Fibroblast of skin of left biceps (primary cell): Measurements from ENCODE around the gene BCDIN3D.
"Not testable (repeated sequence)": the region's sequence is repeated elsewhere in the genome, so short reads cannot be mapped to it uniquely, and the experiment has no call there.

Source experiments
- DNase-seq, 2 experiments: peaks; one replicate each; pipeline ENCODE4 v3.0.0-alpha.2; 2013; ENCODE audit warnings: low read depth in 2 of 2

Gene BCDIN3D

GRCh38 chr12:49860921-49861320 lies 18.0 kb upstream of the BCDIN3D start:
- DNase-seq: not testable (repeated sequence)

GRCh38 chr12:49855890-49856289 lies 13.0 kb upstream of the BCDIN3D start:
- DNase-seq: not testable (repeated sequence)

- DNase-seq: no peak
Measured at GRCh38 chr12:49854976-49855375, 12.1 kb upstream of the BCDIN3D start.

GRCh38 chr12:49853671-49854070 lies 10.8 kb upstream of the BCDIN3D start:
- no peak for DNase-seq

GRCh38 chr12:49847161-49847560 lies 4.3 kb upstream of the BCDIN3D start:
- no peak for DNase-seq

- no peak for DNase-seq
Measured at GRCh38 chr12:49846032-49846431, 3.1 kb upstream of the BCDIN3D start.

- DNase-seq: no peak
Measured at GRCh38 chr12:49843876-49844437, 1.1 kb upstream of the BCDIN3D start.

- no peak for DNase-seq
Measured at GRCh38 chr12:49843411-49843810, 505 bp upstream of the BCDIN3D start.

GRCh38 chr12:49838973-49839633 lies 3.8 kb downstream of the BCDIN3D start:
- DNase-seq: no peak

GRCh38 chr12:49832836-49833421 lies 10.0 kb downstream of the BCDIN3D start:
- peak; percentile 66 to 70 for DNase-seq

GRCh38 chr12:49831717-49832116 lies 11.2 kb downstream of the BCDIN3D start:
- no peak for DNase-seq

- peak; percentile 93 for DNase-seq
Measured at GRCh38 chr12:49828133-49829091, 14.5 kb downstream of the BCDIN3D start, which contains the start of gene NCKAP5L. Gene NCKAP5L, minus strand, starts transcription at chr12:49828413. Its CDS starts 24,369 bp downstream, at chr12:49804044.

GRCh38 chr12:49827401-49828099 lies 15.4 kb downstream of the BCDIN3D start:
- no peak for DNase-seq

GRCh38 chr12:49827051-49827400 lies 15.9 kb downstream of the BCDIN3D start:
- DNase-seq: no peak

GRCh38 chr12:49825971-49826421 lies 16.9 kb downstream of the BCDIN3D start:
- no peak for DNase-seq

- DNase-seq: no peak
Measured at GRCh38 chr12:49825360-49825970, 17.4 kb downstream of the BCDIN3D start.

- no peak for DNase-seq
Measured at GRCh38 chr12:49824895-49825294, 18.0 kb downstream of the BCDIN3D start.

GRCh38 chr12:49824416-49824815 lies 18.5 kb downstream of the BCDIN3D start:
- DNase-seq: no peak

GRCh38 chr12:49823951-49824350 lies 19.0 kb downstream of the BCDIN3D start:
- DNase-seq: no peak

- DNase-seq: no peak
Measured at GRCh38 chr12:49823350-49823749, 19.6 kb downstream of the BCDIN3D start.
